WTC11 (cell line): ENCODE results near the gene PCBP1. TPM values are rescaled to one million over a fixed set of nuclear protein-coding genes. Genes with fewer than 3 reads are reported as not detected.

Experiments used
- AR ChIP-seq: fragments of 250-450 bp; sonication (Bioruptor Pico); IDR thresholded peaks from 2 replicates; pipeline ENCODE4 v1.9.0; 2021; ENCODE audit warnings: mild to moderate bottlenecking
- ATF2 ChIP-seq: sonication (generic); formaldehyde crosslinking; IDR thresholded peaks from 2 replicates; pipeline ENCODE4 v1.8.1; 2022; ENCODE audit warnings: low read depth, missing genetic modification reagents, borderline replicate concordance
- CREM ChIP-seq: sonication (generic); formaldehyde crosslinking; IDR thresholded peaks from 2 replicates; pipeline ENCODE4 v1.8.1; 2022; ENCODE audit warnings: mild to moderate bottlenecking, missing genetic modification reagents, moderate library complexity
- CTCF ChIP-seq: fragments of 200-600 bp; IDR thresholded peaks from 2 replicates; pipeline ENCODE4 v1.8.0; 2022; ENCODE audit warnings: antibody characterized with exemption
- ELF4 ChIP-seq: sonication (generic); formaldehyde crosslinking; IDR thresholded peaks from 2 replicates; pipeline ENCODE4 v1.8.1; 2022; ENCODE audit warnings: low read depth, mild to moderate bottlenecking, moderate library complexity, missing genetic modification reagents
- ETV6 ChIP-seq: sonication (generic); formaldehyde crosslinking; IDR thresholded peaks from 2 replicates; pipeline ENCODE4 v1.8.1; 2022; ENCODE audit warnings: mild to moderate bottlenecking, missing genetic modification reagents
- FOXK1 ChIP-seq: sonication (generic); formaldehyde crosslinking; IDR thresholded peaks from 2 replicates; pipeline ENCODE4 v1.8.0; 2022; ENCODE audit warnings: mild to moderate bottlenecking, moderate library complexity, missing genetic modification reagents
- FOXP1 ChIP-seq: sonication (generic); formaldehyde crosslinking; IDR thresholded peaks from 2 replicates; pipeline ENCODE4 v1.8.0; 2022; ENCODE audit warnings: missing genetic modification reagents, mild to moderate bottlenecking, moderate library complexity, borderline replicate concordance
- GTF2I ChIP-seq: fragments of 250-450 bp; sonication (Bioruptor Pico); conservative IDR thresholded peaks from 2 replicates; pipeline ENCODE4 v1.4.0; 2021; ENCODE audit warnings: mild to moderate bottlenecking
- IRF2 ChIP-seq: sonication (generic); formaldehyde crosslinking; IDR thresholded peaks from 2 replicates; pipeline ENCODE4 v1.8.0; 2022; ENCODE audit warnings: low read depth, missing genetic modification reagents, borderline replicate concordance
- KAT7 ChIP-seq: sonication (generic); formaldehyde crosslinking; IDR thresholded peaks from 2 replicates; pipeline ENCODE4 v1.8.1; 2023; ENCODE audit warnings: missing genetic modification reagents, mild to moderate bottlenecking, borderline replicate concordance
- MAX ChIP-seq: sonication (generic); formaldehyde crosslinking; IDR thresholded peaks from 2 replicates; pipeline ENCODE4 v1.8.0; 2022; ENCODE audit warnings: mild to moderate bottlenecking, missing genetic modification reagents
- MXD4 ChIP-seq: fragments of 250-450 bp; sonication (Bioruptor Pico); IDR thresholded peaks from 2 replicates; pipeline ENCODE4 v1.8.0; 2021; ENCODE audit warnings: mild to moderate bottlenecking, moderate library complexity, borderline replicate concordance
- NR2C2 ChIP-seq: sonication (generic); formaldehyde crosslinking; IDR thresholded peaks from 2 replicates; pipeline ENCODE4 v1.8.0; 2022; ENCODE audit warnings: mild to moderate bottlenecking, missing genetic modification reagents
- RORB ChIP-seq: fragments of 250-450 bp; sonication (Bioruptor Pico); IDR thresholded peaks from 2 replicates; pipeline ENCODE4 v1.9.0; 2021; ENCODE audit warnings: mild to moderate bottlenecking
- SP1 ChIP-seq: sonication (generic); formaldehyde crosslinking; conservative IDR thresholded peaks from 2 replicates; pipeline ENCODE4 v1.8.1; 2022; ENCODE audit warnings: missing genetic modification reagents
- TEAD4 ChIP-seq: sonication (generic); formaldehyde crosslinking; IDR thresholded peaks from 2 replicates; pipeline ENCODE4 v1.8.0; 2022; ENCODE audit warnings: mild to moderate bottlenecking, missing genetic modification reagents
- TP53 ChIP-seq: sonication (generic); formaldehyde crosslinking; IDR thresholded peaks from 2 replicates; pipeline ENCODE4 v1.8.1; 2023; ENCODE audit warnings: mild to moderate bottlenecking, missing genetic modification reagents
- USF1 ChIP-seq: sonication (generic); formaldehyde crosslinking; IDR thresholded peaks from 2 replicates; pipeline ENCODE4 v1.8.0; 2022; ENCODE audit warnings: mild to moderate bottlenecking, missing genetic modification reagents
- ZBTB21 ChIP-seq: sonication (generic); formaldehyde crosslinking; IDR thresholded peaks from 2 replicates; pipeline ENCODE4 v1.8.1; 2023; ENCODE audit warnings: mild to moderate bottlenecking, missing genetic modification reagents, borderline replicate concordance
- ZNF121 ChIP-seq: sonication (generic); formaldehyde crosslinking; IDR thresholded peaks from 2 replicates; pipeline ENCODE4 v1.8.0; 2023; ENCODE audit warnings: missing genetic modification reagents
- ZNF263 ChIP-seq: sonication (generic); formaldehyde crosslinking; IDR thresholded peaks from 2 replicates; pipeline ENCODE4 v1.8.1; 2022; ENCODE audit warnings: low read depth, mild to moderate bottlenecking, moderate library complexity, missing genetic modification reagents
- ZNF317 ChIP-seq: sonication (generic); formaldehyde crosslinking; IDR thresholded peaks from 2 replicates; pipeline ENCODE4 v1.8.1; 2023; ENCODE audit warnings: low read depth, mild to moderate bottlenecking, moderate library complexity, missing genetic modification reagents, borderline replicate concordance
- ZNF416 ChIP-seq: fragments of 250-450 bp; sonication (Bioruptor Pico); IDR thresholded peaks from 2 replicates; pipeline ENCODE4 v1.9.0; 2021; ENCODE audit warnings: mild to moderate bottlenecking, inconsistent platforms
- ZNF671 ChIP-seq: fragments of 250-450 bp; sonication (Bioruptor Pico); IDR thresholded peaks from 2 replicates; pipeline ENCODE4 v1.8.0; 2021; ENCODE audit warnings: mild to moderate bottlenecking
- total RNA-seq: library from RNA; stranded (reverse); gene quantifications from 3 replicates; pipeline ENCODE4 v1.2.3, GENCODE V29; 2021
- TF ChIP-seq, protein P1 (sequence below): fragments of 250-450 bp; sonication (Bioruptor Pico); IDR thresholded peaks from 2 replicates; pipeline ENCODE4 v1.9.0; 2021; ENCODE audit warnings: mild to moderate bottlenecking
- TF ChIP-seq, protein P2 (sequence below): fragments of 250-450 bp; sonication (Bioruptor Pico); conservative IDR thresholded peaks from 2 replicates; pipeline ENCODE4 v1.9.0; 2021; ENCODE audit warnings: mild to moderate bottlenecking

Gene PCBP1
- total RNA-seq, 1 experiment from 2014 or later, result 489 TPM

GRCh38 chr2:70123051-70123828 is 36.0 kb downstream of the PCBP1 start (continued):
- TF ChIP-seq CTCF (no peak), ETV6 (CRISPR knock-in tag) (peak; percentile 73; the same call in 1 of the 2 replicates), ZBTB21 (CRISPR knock-in tag) (no peak), FOXP1 (CRISPR knock-in tag) (no peak), NR2C2 (CRISPR knock-in tag) (no peak), TEAD4 (CRISPR knock-in tag) (no peak), CREM (no peak), GTF2I (CRISPR knock-in tag) (peak; percentile 95), ZNF263 (CRISPR knock-in tag) (no peak), ZNF416 (CRISPR knock-in tag) (no peak), SP1 (CRISPR knock-in tag) (peak; percentile 54), ZNF671 (CRISPR knock-in tag) (0 out of 2 replicates have a peak, but pooled peaks have one; percentile 27), RORB (CRISPR knock-in tag) (no peak), USF1 (CRISPR knock-in tag) (peak; percentile 69; the same call in 1 of the 2 replicates), FOXK1 (0 out of 2 replicates have a peak, but pooled peaks have one; percentile 18), ATF2 (CRISPR knock-in tag) (no peak), ZNF121 (CRISPR knock-in tag) (peak; percentile 99), MAX (CRISPR knock-in tag) (peak; percentile 66; the same call in 1 of the 2 replicates), ELF4 (CRISPR knock-in tag) (no peak), AR (CRISPR knock-in tag) (peak; percentile 86; the same call in 1 of the 2 replicates), KAT7 (no peak), ZNF317 (CRISPR knock-in tag) (no peak), IRF2 (no peak), TP53 (CRISPR knock-in tag) (no peak), MXD4 (CRISPR knock-in tag) (no peak)
- TF ChIP-seq, protein P1, sequence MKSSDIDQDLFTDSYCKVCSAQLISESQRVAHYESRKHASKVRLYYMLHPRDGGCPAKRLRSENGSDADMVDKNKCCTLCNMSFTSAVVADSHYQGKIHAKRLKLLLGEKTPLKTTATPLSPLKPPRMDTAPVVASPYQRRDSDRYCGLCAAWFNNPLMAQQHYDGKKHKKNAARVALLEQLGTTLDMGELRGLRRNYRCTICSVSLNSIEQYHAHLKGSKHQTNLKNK (CRISPR knock-in tag), result no peak
- TF ChIP-seq, protein P2, sequence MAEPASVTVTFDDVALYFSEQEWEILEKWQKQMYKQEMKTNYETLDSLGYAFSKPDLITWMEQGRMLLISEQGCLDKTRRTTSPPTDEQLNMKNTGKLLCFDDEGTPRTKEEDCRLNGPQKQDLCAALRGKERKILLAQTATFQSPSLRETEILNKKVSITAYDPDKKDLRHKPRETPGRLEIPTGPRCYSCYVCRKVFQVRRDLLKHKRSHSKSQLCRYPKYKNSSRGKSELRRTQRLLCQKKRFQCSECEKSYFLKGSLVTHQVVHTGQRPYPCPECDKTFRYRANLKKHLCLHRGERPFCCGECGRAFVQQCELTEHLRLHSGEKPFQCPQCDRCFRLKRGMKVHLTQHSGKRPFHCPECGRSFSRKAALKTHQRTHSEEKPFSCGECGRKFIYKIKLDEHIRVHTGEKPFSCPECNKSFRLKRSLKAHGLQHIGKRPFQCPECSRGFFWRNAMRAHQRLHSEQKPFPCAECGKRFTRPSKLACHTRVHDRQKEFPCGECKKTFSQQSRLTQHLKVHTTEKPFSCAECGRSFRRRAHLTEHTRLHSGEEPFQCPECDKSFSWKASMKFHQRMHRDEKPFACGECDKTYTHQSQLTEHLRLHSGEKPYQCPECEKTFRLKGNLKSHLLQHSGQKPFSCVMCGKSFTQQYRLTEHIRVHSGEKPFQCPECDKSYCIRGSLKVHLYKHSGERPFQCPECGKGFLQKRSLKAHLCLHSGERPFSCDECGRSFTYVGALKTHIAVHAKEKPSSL, result no peak
